ENCODE measurements around the gene RNF7. TPM values are rescaled to one million over a fixed set of nuclear protein-coding genes. Genes with fewer than 3 reads are reported as not detected.

The RNF7 gene
- total RNA-seq, 1 donor from 2014 or later: 105 TPM

- Mint-ChIP-seq H3K36me3 (ENCODE audit: low read depth) (no peaks in the 10 kb centered on the region), H3K27me3 (ENCODE audit: low read depth) (peaks cover 1% of the 10 kb centered on the region), H3K9me3 (ENCODE audit: low read depth) (no peaks in the 10 kb centered on the region), H3K4me3 (ENCODE audit: unreplicated experiment) (peak overlapping the region; percentile 11), H3K27ac (ENCODE audit: unreplicated experiment) (peak overlapping the region; percentile 78), H3K4me1 (ENCODE audit: low read depth) (peaks cover 32% of the 10 kb centered on the region)
- no peak for TF ChIP-seq CTCF (IDR thresholded peaks at IDR 0.05)
- no peak for DNase-seq (ENCODE audit: low spot score)
These were observed 30.3 kb upstream of the RNF7 start for GRCh38 chr3:141707741-141708203.

GRCh38 chr3:141708367-141708766 is 29.7 kb upstream of the RNF7 start:
- Mint-ChIP-seq H3K4me3 (ENCODE audit: unreplicated experiment) (no peak overlapping the region), H3K9me3 (ENCODE audit: low read depth) (no peaks in the 10 kb centered on the region), H3K27me3 (ENCODE audit: low read depth) (peaks cover 1% of the 10 kb centered on the region), H3K36me3 (ENCODE audit: low read depth) (no peaks in the 10 kb centered on the region), H3K4me1 (ENCODE audit: low read depth) (peaks cover 32% of the 10 kb centered on the region), H3K27ac (ENCODE audit: unreplicated experiment) (peak overlapping the region; percentile 78)
- DNase-seq (ENCODE audit: low spot score): no peak
- TF ChIP-seq CTCF (IDR thresholded peaks at IDR 0.05): peak; percentile 14

- H3K9me3 Mint-ChIP-seq (ENCODE audit: low read depth): no peaks in the 10 kb centered on the region
- no peak overlapping the region for H3K27ac Mint-ChIP-seq (ENCODE audit: unreplicated experiment)
- no peak overlapping the region for H3K4me3 Mint-ChIP-seq (ENCODE audit: unreplicated experiment)
- no peak for TF ChIP-seq CTCF (IDR thresholded peaks at IDR 0.05)
- H3K27me3 Mint-ChIP-seq (ENCODE audit: low read depth): peaks cover 1% of the 10 kb centered on the region
- DNase-seq (ENCODE audit: low spot score): no peak
- H3K36me3 Mint-ChIP-seq (ENCODE audit: low read depth): no peaks in the 10 kb centered on the region
- peaks cover 32% of the 10 kb centered on the region for H3K4me1 Mint-ChIP-seq (ENCODE audit: low read depth)
These were observed 28.9 kb upstream of the RNF7 start for GRCh38 chr3:141709126-141709770.

DNA sequence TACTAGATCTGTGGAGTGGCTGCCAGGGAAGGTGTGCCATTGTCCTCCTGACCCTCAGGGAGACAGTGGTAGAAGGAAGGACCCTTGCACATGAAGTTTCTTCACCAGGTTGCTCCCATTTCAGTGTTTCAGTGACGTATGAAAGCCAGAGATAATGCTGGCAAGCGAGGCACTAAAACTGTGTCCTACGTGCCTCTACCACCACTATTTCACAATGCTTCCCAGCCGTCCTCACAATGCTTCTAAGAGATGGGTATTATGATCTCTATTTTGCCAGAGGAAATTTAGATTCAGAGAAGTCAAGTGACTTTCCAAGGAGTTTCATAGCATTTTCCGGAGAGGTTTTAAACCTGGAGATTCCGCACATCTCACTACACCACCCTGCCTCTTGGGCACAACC is 28.0 kb upstream of the RNF7 start:
- no peak for TF ChIP-seq CTCF (IDR thresholded peaks at IDR 0.05)
- Mint-ChIP-seq H3K27ac (ENCODE audit: unreplicated experiment) (no peak overlapping the region), H3K27me3 (ENCODE audit: low read depth) (no peaks in the 10 kb centered on the region), H3K9me3 (ENCODE audit: low read depth) (no peaks in the 10 kb centered on the region), H3K4me1 (ENCODE audit: low read depth) (peaks cover 32% of the 10 kb centered on the region), H3K36me3 (ENCODE audit: low read depth) (no peaks in the 10 kb centered on the region), H3K4me3 (ENCODE audit: unreplicated experiment) (no peak overlapping the region)
- DNase-seq (ENCODE audit: low spot score): no peak

DNA sequence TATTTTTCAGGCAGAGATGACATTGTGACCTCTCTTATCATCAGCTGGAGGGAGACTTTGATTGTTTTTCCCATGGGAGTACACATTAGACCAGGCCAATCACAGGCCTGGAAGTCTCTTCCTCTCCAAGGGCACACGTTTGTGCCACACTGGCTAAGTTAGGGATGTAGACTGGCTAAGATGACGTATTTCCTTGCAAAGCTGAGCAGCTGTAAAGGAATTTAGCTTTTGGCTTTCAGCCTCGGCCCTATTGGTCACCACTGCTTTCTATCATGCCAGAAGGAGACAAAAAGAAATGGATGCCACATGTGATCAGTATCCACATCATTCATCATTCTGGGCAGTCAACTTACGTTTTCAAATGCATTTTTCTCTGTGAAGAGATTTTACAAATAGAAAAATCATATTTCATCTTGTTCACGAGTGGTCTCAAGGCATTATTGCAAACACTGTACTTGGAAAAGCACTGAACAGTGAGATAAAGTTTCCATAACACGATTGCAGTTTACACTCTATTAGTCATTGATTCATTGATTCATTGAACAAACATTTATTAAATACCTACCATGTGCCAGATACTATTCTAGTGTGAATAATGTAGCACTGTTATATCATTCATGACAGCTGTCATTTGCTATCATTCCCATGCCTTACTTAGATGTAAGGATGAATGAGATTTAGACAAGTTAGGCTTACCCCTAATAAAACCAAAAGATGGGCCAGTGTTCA is 27.0 kb upstream of the RNF7 start:
- H3K36me3 Mint-ChIP-seq (ENCODE audit: low read depth): no peaks in the 10 kb centered on the region
- no peak overlapping the region for H3K4me3 Mint-ChIP-seq (ENCODE audit: unreplicated experiment)
- TF ChIP-seq CTCF (IDR thresholded peaks at IDR 0.05): no peak
- H3K4me1 Mint-ChIP-seq (ENCODE audit: low read depth): peaks cover 32% of the 10 kb centered on the region
- H3K27me3 Mint-ChIP-seq (ENCODE audit: low read depth): no peaks in the 10 kb centered on the region
- peaks cover 8% of the 10 kb centered on the region for H3K9me3 Mint-ChIP-seq (ENCODE audit: low read depth)
- no peak for DNase-seq (ENCODE audit: low spot score)
- H3K27ac Mint-ChIP-seq (ENCODE audit: unreplicated experiment): peak overlapping the region; percentile 27
